Trophoblast cell (in vitro differentiated cells and primary cell): ENCODE measurements around the gene PSMB3.

Experiments used
- DNase-seq, 2 donors: peaks; one replicate each; pipeline ENCODE4 v3.0.0-alpha.2; 2016
- H2AFZ ChIP-seq: 2 replicates; pipeline ENCODE4 v1.6.1; 2013; ENCODE audit warnings: low read length, moderate library complexity, mild to moderate bottlenecking; ENCODE audit not compliant: insufficient read depth, poor library complexity
- H2AK5ac ChIP-seq: 2 replicates; pipeline ENCODE4 v1.6.1; 2013; ENCODE audit warnings: mild to moderate bottlenecking, low read length
- H2BK120ac ChIP-seq: 2 replicates; pipeline ENCODE4 v1.6.1; 2013; ENCODE audit warnings: low read length, mild to moderate bottlenecking, moderate library complexity; ENCODE audit not compliant: insufficient read depth, poor library complexity
- H2BK12ac ChIP-seq: 2 replicates; pipeline ENCODE4 v1.6.1; 2013; ENCODE audit warnings: mild to moderate bottlenecking, low read length, moderate library complexity
- H2BK5ac ChIP-seq: 2 replicates; pipeline ENCODE4 v1.6.1; 2013; ENCODE audit warnings: low read length, low read depth, moderate library complexity, mild to moderate bottlenecking; ENCODE audit not compliant: poor library complexity
- H3K14ac ChIP-seq: 2 replicates; pipeline ENCODE4 v1.6.1; 2013; ENCODE audit warnings: mild to moderate bottlenecking, low read length
- H3K18ac ChIP-seq: 2 replicates; pipeline ENCODE4 v1.6.1; 2013; ENCODE audit warnings: mild to moderate bottlenecking, low read length
- H3K23ac ChIP-seq: 2 replicates; pipeline ENCODE4 v1.6.1; 2013; ENCODE audit warnings: low read length
- H3K27ac ChIP-seq: 2 replicates; pipeline ENCODE4 v1.5.1; 2013; ENCODE audit warnings: low read depth, mild to moderate bottlenecking, inconsistent platforms, low read length, moderate library complexity
- H3K27me3 ChIP-seq: 2 replicates; pipeline ENCODE4 v1.6.1; 2013; ENCODE audit warnings: inconsistent platforms, mild to moderate bottlenecking, low read length, moderate library complexity; ENCODE audit not compliant: insufficient read depth
- H3K36me3 ChIP-seq, 2 experiments: 1 replicate in 1 of 2; 2 replicates in 1 of 2; pipeline ENCODE4 v1.6.1; 2013; ENCODE audit warnings: low read length in 2 of 2, mild to moderate bottlenecking in 2 of 2, moderate library complexity in 1 of 2; ENCODE audit not compliant: insufficient read depth in 2 of 2, control insufficient read depth in 1 of 2
- H3K4ac ChIP-seq: 2 replicates; pipeline ENCODE4 v1.6.1; 2013; ENCODE audit warnings: low read depth, mild to moderate bottlenecking, low read length, moderate library complexity
- H3K4me1 ChIP-seq, 2 experiments: 1 replicate in 1 of 2; 2 replicates in 1 of 2; pipeline ENCODE4 v1.6.1; 2013; ENCODE audit warnings: low read length in 2 of 2, mild to moderate bottlenecking in 2 of 2, moderate library complexity in 1 of 2; ENCODE audit not compliant: insufficient read depth in 2 of 2, control insufficient read depth in 1 of 2
- H3K4me2 ChIP-seq: 2 replicates; pipeline ENCODE4 v1.6.1; 2013; ENCODE audit warnings: inconsistent platforms, mild to moderate bottlenecking, low read length, moderate library complexity
- H3K4me3 ChIP-seq: 2 replicates; pipeline ENCODE4 v1.5.1; 2013; ENCODE audit warnings: mild to moderate bottlenecking, low read depth, low read length, inconsistent platforms
- H3K79me1 ChIP-seq: one replicate; pipeline ENCODE4 v1.6.1; 2013; ENCODE audit warnings: low read length
- H3K79me2 ChIP-seq: 2 replicates; pipeline ENCODE4 v1.6.1; 2013; ENCODE audit warnings: low read length, mild to moderate bottlenecking; ENCODE audit not compliant: control insufficient read depth, insufficient read depth, poor library complexity
- H3K9ac ChIP-seq: 2 replicates; pipeline ENCODE4 v1.6.1; 2013; ENCODE audit warnings: mild to moderate bottlenecking, low read length
- H3K9me3 ChIP-seq: 2 replicates; pipeline ENCODE4 v1.6.1; 2013; ENCODE audit warnings: low read depth, mild to moderate bottlenecking, control low read depth, inconsistent platforms, low read length; ENCODE audit not compliant: insufficient read depth
- H4K12ac ChIP-seq: 2 replicates; pipeline ENCODE4 v1.6.1; 2013; ENCODE audit warnings: low read depth, mild to moderate bottlenecking, low read length, moderate library complexity
- H4K8ac ChIP-seq: 2 replicates; pipeline ENCODE4 v1.6.1; 2013; ENCODE audit warnings: low read depth, mild to moderate bottlenecking, low read length, moderate library complexity
- H4K91ac ChIP-seq: one replicate; pipeline ENCODE4 v1.6.1; 2013; ENCODE audit warnings: low read depth, mild to moderate bottlenecking, low read length, moderate library complexity
- WGBS: extraction: QIAGEN DNeasy Blood & Tissue Kit; methylation state at CpG from one replicate; pipeline ENCODE4 v1.1.7; 2013; ENCODE audit warnings: missing lambda C conversion rate; ENCODE audit not compliant: insufficient read length, insufficient coverage; ENCODE audit errors: extremely low coverage; 5-methylcytosine and 5-hydroxymethylcytosine counted together

Gene PSMB3

DNA sequence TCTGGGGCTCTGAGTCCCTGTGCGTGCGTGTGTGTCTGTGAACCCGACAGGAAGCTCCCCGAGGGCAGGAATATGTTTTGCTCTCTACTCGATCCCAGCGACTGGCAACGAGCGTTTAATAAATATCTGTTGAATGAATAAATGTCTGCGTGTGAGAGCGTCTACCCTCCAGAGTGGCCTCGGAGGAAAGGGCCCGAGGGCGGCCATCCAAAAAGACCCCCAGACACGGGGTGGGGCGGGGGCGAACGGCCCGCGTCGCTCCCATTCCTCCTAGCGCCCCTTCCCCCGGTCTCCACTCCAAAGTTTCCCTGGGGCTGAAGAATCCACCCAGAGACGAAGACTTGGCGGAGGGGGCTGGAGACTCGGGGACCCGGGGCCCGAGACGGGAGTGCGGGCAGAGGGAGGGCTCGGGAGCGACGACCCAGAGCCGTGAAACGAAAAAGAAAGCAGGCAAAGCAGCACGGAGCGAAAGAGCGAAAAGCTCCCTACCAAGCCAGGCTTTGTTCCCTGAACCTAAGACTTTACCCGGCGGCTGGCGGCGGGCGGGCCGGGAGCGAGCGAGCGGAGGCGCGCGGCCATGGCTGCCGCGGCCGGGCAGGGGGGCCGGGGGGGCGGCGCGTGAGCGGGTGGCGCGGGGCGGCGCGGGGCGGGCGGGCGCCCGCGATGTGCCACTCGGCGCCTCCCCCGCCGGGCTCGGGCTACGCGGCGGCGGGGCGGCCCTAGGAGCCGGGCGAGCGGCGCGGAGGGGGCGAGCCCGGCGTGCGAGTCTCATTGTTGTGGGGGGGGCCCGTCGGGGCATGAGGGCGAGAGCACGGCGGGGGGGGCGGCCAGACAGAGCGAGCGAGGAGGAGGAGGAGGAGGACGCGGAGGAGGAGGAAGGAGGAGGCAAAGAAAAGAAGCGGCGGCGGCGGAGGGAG lies 47.7 kb upstream of the PSMB3 start, which contains the start of gene MLLT6:
TSS of gene MLLT6 (plus strand) at position 668 of the 917 bp plus-strand sequence. CDS start 360 bp downstream, outside the sequence.
- Histone ChIP-seq H3K9me3 (no peaks in the 10 kb centered on the region), H4K8ac (peak within 1 kb of the TSS; percentile 79), H3K4me3 (peak within 1 kb of the TSS; percentile 76), H3K18ac (peak within 1 kb of the TSS; percentile 97), H2AFZ (peak within 1 kb of the TSS; percentile 78), H4K12ac (peak within 1 kb of the TSS; percentile 61), H3K23ac (no peak within 1 kb of the TSS), H2BK12ac (peak within 1 kb of the TSS; percentile 86), H4K91ac (peak within 1 kb of the TSS; percentile 98), H3K36me3 (peaks cover 10 to 12% of the 10 kb centered on the region in 2 experiments), H3K4ac (peak within 1 kb of the TSS; percentile 87), H2BK5ac (peak within 1 kb of the TSS; percentile 75), H3K4me1 (peaks cover 20 to 30% of the 10 kb centered on the region in 2 experiments), H3K14ac (peak within 1 kb of the TSS; percentile 93), H3K79me1 (peaks cover 30% of the 10 kb centered on the region), H3K27me3 (no peaks in the 10 kb centered on the region), H2AK5ac (peak within 1 kb of the TSS; percentile 66), H3K9ac (peak within 1 kb of the TSS; percentile 78), H3K27ac (peak within 1 kb of the TSS; percentile 75), H2BK120ac (peak within 1 kb of the TSS; percentile 67), H3K79me2 (peaks cover 6% of the 10 kb centered on the region), H3K4me2 (peak within 1 kb of the TSS; percentile 85)
- WGBS = no CpG with 5 or more reads among the region's 100 CpGs
- DNase-seq = peak; percentile 53 to 69

DNA sequence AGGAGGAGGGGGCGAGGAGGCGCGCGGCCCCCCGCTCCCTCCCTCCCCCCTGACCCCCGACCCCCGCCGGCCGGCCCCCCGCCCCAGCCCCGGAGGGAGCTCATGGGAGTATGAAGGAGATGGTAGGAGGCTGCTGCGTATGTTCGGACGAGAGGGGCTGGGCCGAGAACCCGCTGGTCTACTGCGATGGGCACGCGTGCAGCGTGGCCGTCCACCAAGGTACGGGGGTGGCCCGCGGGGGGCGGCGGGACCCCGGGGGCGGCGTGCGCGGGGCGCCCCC lies 47.1 kb upstream of the PSMB3 start:
- peak overlapping the region; percentile 85 for H3K4me2 ChIP-seq
- H2AFZ ChIP-seq = no peak overlapping the region
- no peak overlapping the region for H2BK120ac ChIP-seq
- peak in 1 of 2 donors; percentile 29 for DNase-seq
- peaks cover 28% of the 10 kb centered on the region for H3K79me1 ChIP-seq
- H3K23ac ChIP-seq = no peak overlapping the region
- H2BK5ac ChIP-seq = no peak overlapping the region
- H4K91ac ChIP-seq = peak overlapping the region; percentile 74
- H3K4me1 ChIP-seq = peaks cover 20 to 28% of the 10 kb centered on the region in 2 experiments
- H3K79me2 ChIP-seq = peaks cover 6% of the 10 kb centered on the region
- no peak overlapping the region for H2BK12ac ChIP-seq
- H3K9me3 ChIP-seq = no peaks in the 10 kb centered on the region
- no peak overlapping the region for H3K9ac ChIP-seq
- WGBS = no CpG with 5 or more reads among the region's 32 CpGs
- no peak overlapping the region for H3K14ac ChIP-seq
- H3K4ac ChIP-seq = no peak overlapping the region
- H4K12ac ChIP-seq = no peak overlapping the region
- no peak overlapping the region for H3K27ac ChIP-seq
- H2AK5ac ChIP-seq = no peak overlapping the region
- peak overlapping the region; percentile 76 for H3K4me3 ChIP-seq
- no peak overlapping the region for H3K18ac ChIP-seq
- peak overlapping the region; percentile 25 for H4K8ac ChIP-seq
- H3K36me3 ChIP-seq = peaks cover 12 to 13% of the 10 kb centered on the region in 2 experiments
- H3K27me3 ChIP-seq = no peaks in the 10 kb centered on the region

DNA sequence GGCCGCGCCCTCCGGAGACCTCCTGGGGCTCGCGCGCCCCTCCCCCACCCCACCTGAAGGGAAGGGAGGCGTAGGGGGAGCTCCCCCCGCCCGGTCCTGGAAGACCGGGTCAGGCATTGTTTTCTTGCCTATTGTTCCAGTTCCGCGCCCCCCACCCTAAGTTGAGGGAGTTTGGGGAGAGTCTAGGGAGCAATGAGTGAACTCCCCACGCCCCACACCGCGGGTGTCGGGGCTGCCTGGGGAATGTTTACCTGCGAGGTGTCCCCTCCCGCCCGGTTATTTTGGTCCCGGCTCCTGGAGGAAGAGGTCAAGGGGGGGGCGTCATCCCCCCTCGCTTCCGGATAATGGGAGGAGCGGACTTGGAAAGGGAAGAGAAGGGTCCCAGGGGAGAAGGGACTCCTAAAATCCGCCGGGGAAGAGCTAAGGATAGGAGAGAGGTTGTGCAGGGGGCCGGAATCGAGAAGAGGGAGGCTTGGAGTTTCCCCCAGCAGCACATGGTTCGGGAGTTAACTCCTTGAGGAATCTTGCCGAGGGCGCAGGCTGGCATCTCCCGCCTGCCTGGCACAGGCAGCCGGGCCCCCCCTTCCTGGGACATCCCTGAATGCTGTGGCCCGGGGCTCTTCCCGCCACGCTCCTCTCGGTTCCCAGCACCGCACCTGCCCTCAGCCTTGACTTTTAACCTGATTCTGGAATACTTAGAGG lies 46.6 kb upstream of the PSMB3 start:
- Histone ChIP-seq H3K4me2 (peak overlapping the region; percentile 85), H3K79me1 (peaks cover 28% of the 10 kb centered on the region), H3K36me3 (peaks cover 14% of the 10 kb centered on the region in 2 experiments), H3K23ac (no peak overlapping the region), H3K27ac (no peak overlapping the region), H3K4me3 (peak overlapping the region; percentile 76), H3K14ac (peak overlapping the region; percentile 53), H3K4ac (no peak overlapping the region), H4K12ac (peak overlapping the region; percentile 22), H3K4me1 (peaks cover 20 to 28% of the 10 kb centered on the region in 2 experiments), H3K9me3 (no peaks in the 10 kb centered on the region), H2AFZ (peak overlapping the region; percentile 37), H3K18ac (peak overlapping the region; percentile 63), H3K27me3 (no peaks in the 10 kb centered on the region), H2BK5ac (no peak overlapping the region), H3K9ac (peak overlapping the region; percentile 56), H4K91ac (peak overlapping the region; percentile 59), H2BK12ac (no peak overlapping the region), H2AK5ac (peak overlapping the region; percentile 28), H2BK120ac (no peak overlapping the region), H4K8ac (peak overlapping the region; percentile 14), H3K79me2 (peaks cover 6% of the 10 kb centered on the region)
- no CpG with 5 or more reads among the region's 38 CpGs for WGBS
- peak in 1 of 2 donors; percentile 15 for DNase-seq

DNA sequence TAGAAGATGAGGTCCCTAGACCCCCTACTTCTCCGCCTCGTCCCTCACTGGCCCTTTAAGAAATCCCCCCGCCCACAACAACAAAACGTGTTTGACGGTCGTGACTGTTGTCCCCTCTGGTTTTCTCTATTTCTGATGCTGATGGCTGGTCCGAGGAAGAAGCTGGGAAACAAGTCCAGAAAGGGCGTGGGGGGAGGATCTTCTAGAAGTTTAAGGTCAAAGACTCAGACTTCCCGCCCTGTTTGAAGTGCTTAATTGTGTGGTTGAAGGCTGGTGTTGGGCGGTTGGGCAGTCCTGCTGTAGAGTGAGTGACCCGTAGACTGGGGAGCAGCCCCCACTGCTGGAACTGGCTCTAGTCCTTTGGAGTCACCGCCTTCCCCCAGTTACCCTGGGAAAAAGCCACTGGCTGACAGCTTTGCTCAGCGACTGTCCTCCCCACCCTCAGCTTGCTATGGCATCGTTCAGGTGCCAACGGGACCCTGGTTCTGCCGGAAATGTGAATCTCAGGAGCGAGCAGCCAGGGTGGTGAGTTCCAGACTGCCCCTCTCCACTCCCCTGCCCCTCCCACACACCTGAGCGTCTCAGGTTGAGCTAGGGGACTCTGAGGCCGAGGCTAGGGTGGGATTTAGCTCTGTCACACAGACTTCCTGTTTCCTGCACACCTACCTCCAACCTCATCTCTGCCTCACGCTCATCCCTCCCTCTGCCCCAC lies 45.9 kb upstream of the PSMB3 start:
- Histone ChIP-seq H2AFZ (no peak overlapping the region), H3K4me2 (peak overlapping the region; percentile 85), H3K4me1 (peaks cover 13 to 22% of the 10 kb centered on the region in 2 experiments), H3K79me2 (peaks cover 6% of the 10 kb centered on the region), H2AK5ac (peak overlapping the region; percentile 28), H3K18ac (no peak overlapping the region), H3K23ac (no peak overlapping the region), H4K8ac (no peak overlapping the region), H3K27me3 (no peaks in the 10 kb centered on the region), H3K4me3 (no peak overlapping the region), H3K79me1 (peaks cover 24% of the 10 kb centered on the region), H4K12ac (no peak overlapping the region), H3K4ac (no peak overlapping the region), H2BK120ac (no peak overlapping the region), H4K91ac (no peak overlapping the region), H2BK12ac (no peak overlapping the region), H3K9ac (no peak overlapping the region), H3K14ac (no peak overlapping the region), H3K27ac (no peak overlapping the region), H3K36me3 (peaks cover 18 to 22% of the 10 kb centered on the region in 2 experiments), H3K9me3 (no peaks in the 10 kb centered on the region), H2BK5ac (no peak overlapping the region)
- no CpG with 5 or more reads among the region's 20 CpGs for WGBS
- DNase-seq = peak; percentile 12 to 32
